ENCODE measurements around the gene TRIM28.

DNA sequence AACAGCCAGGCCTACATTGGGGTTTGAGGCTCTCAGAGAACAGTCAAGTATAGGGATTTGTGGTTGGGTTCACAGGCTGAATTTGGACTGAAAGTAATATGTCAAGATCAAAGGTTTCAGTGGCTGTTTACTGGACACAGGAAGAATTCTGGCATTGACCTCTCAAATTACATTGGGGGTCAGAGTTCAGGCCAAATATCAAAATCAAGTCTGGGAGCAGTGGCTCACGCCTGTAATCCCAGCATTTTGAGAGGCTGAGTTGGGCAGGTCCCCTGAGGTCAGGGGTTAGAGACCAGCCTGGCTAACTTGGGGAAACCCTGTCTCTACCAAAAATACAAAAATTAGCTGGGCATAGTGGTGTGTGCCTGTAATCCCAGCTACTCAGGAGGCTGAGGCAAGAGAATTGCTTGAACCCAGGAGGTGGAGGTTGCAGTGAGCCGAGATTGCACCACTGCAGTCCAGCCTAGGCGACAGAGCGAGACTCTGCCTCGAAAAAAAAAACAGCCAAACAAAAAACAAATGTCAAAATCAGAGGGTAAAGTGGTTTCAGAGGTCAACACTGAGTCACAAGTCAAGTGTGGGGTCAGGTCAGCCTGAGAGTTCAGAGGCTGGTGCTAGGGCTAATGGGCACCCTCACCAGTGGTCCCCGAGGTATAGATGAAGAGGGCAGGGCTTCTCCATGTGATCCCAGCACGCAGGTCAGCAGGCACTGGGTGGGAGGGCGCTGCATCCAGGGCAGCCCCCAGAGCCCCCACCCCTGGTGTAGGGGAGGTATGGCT lies 33.6 kb upstream of the TRIM28 start:
- TF ChIP-seq POLR2A (IDR thresholded peaks at IDR 0.05; ENCODE audit: borderline replicate concordance, extremely low read depth, insufficient read depth, insufficient read length) (no peak), CTCF (IDR thresholded peaks at IDR 0.05 in 2 of 3, conservative IDR thresholded peaks at IDR 0.05 in 1 of 3; ENCODE audit: borderline replicate concordance in 1 of 3, insufficient read depth in 1 of 3, low read depth in 2 of 3, low read length in 2 of 3) (no peak), YY1 (IDR thresholded peaks at IDR 0.05; ENCODE audit: extremely low read depth, insufficient replicate concordance, low read depth, low read length) (no peak), RAD21 (IDR thresholded peaks at IDR 0.05; ENCODE audit: low read depth) (no peak), CEBPB (IDR thresholded peaks at IDR 0.05; ENCODE audit: low read depth) (no peak), ZFX (IDR thresholded peaks at IDR 0.05) (no peak), EGR1 (IDR thresholded peaks at IDR 0.05; ENCODE audit: low read depth) (no peak)
- TF ChIP-seq, protein P1, sequence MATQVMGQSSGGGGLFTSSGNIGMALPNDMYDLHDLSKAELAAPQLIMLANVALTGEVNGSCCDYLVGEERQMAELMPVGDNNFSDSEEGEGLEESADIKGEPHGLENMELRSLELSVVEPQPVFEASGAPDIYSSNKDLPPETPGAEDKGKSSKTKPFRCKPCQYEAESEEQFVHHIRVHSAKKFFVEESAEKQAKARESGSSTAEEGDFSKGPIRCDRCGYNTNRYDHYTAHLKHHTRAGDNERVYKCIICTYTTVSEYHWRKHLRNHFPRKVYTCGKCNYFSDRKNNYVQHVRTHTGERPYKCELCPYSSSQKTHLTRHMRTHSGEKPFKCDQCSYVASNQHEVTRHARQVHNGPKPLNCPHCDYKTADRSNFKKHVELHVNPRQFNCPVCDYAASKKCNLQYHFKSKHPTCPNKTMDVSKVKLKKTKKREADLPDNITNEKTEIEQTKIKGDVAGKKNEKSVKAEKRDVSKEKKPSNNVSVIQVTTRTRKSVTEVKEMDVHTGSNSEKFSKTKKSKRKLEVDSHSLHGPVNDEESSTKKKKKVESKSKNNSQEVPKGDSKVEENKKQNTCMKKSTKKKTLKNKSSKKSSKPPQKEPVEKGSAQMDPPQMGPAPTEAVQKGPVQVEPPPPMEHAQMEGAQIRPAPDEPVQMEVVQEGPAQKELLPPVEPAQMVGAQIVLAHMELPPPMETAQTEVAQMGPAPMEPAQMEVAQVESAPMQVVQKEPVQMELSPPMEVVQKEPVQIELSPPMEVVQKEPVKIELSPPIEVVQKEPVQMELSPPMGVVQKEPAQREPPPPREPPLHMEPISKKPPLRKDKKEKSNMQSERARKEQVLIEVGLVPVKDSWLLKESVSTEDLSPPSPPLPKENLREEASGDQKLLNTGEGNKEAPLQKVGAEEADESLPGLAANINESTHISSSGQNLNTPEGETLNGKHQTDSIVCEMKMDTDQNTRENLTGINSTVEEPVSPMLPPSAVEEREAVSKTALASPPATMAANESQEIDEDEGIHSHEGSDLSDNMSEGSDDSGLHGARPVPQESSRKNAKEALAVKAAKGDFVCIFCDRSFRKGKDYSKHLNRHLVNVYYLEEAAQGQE (IDR thresholded peaks at IDR 0.05; ENCODE audit: low read depth), result no peak
- TF ChIP-seq, protein P2, sequence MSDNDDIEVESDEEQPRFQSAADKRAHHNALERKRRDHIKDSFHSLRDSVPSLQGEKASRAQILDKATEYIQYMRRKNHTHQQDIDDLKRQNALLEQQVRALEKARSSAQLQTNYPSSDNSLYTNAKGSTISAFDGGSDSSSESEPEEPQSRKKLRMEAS (IDR thresholded peaks at IDR 0.05), result no peak

Data from HCT116 (cell line).